HepG2 (cell line): Measurements from ENCODE around the gene CLIC4. TPM values are rescaled to one million over a fixed set of nuclear protein-coding genes. Genes with fewer than 3 reads are reported as not detected.

Source experiments
- CHD2 ChIP-seq: IDR thresholded peaks from 2 replicates; pipeline ENCODE4 v1.6.1; 2011; ENCODE audit warnings: low read depth, low read length, improper control_type of control experiment
- CREB3 ChIP-seq: sonication (generic); formaldehyde crosslinking; IDR thresholded peaks from 2 replicates; pipeline ENCODE4 v1.5.0; 2020; ENCODE audit warnings: missing genetic modification reagents
- CREM ChIP-seq, 2 experiments: sonication (generic) in 1 of 2; formaldehyde crosslinking in 1 of 2; IDR thresholded peaks; 2 replicates each; pipeline versions ENCODE4 v1.4.0 to v1.6.1; 2016 to 2020; ENCODE audit warnings: antibody characterized with exemption in 1 of 2, mild to moderate bottlenecking in 1 of 2, missing genetic modification reagents in 1 of 2
- FOXP1 ChIP-seq, 2 experiments: fragments of 450-650 bp in 1 of 2; IDR thresholded peaks; 2 replicates each; pipeline ENCODE4 v1.6.1; 2017 to 2018; ENCODE audit warnings: antibody characterized with exemption in 1 of 2
- HOXA5 ChIP-seq: sonication (generic); formaldehyde crosslinking; IDR thresholded peaks from 2 replicates; pipeline ENCODE4 v1.4.0; 2020; ENCODE audit warnings: missing genetic modification reagents
- IKZF4 ChIP-seq: sonication (generic); formaldehyde crosslinking; IDR thresholded peaks from 2 replicates; pipeline ENCODE4 v1.5.1; 2020; ENCODE audit warnings: borderline replicate concordance, mild to moderate bottlenecking, low read depth, missing genetic modification reagents; ENCODE audit errors: not compliant biosample characterization
- ISL2 ChIP-seq: sonication (generic); formaldehyde crosslinking; IDR thresholded peaks from 2 replicates; pipeline ENCODE4 v1.5.0; 2020; ENCODE audit warnings: missing genetic modification reagents
- KLF6 ChIP-seq: IDR thresholded peaks from 2 replicates; pipeline ENCODE4 v1.8.0; 2016; ENCODE audit warnings: missing biosample characterization, missing genetic modification reagents
- NBN ChIP-seq: fragments of 450-650 bp; conservative IDR thresholded peaks from 2 replicates; pipeline ENCODE4 v1.6.1; 2017
- PLRG1 ChIP-seq: fragments of 450-650 bp; conservative IDR thresholded peaks from 2 replicates; pipeline ENCODE4 v1.6.1; 2016
- RFXANK ChIP-seq: IDR thresholded peaks from 2 replicates; pipeline ENCODE4 v1.6.1; 2016
- SKIL ChIP-seq: sonication (generic); formaldehyde crosslinking; IDR thresholded peaks from 2 replicates; pipeline ENCODE4 v1.8.0; 2022; ENCODE audit warnings: missing genetic modification reagents, mild to moderate bottlenecking, moderate library complexity, borderline replicate concordance
- TFDP1 ChIP-seq: IDR thresholded peaks from 2 replicates; pipeline ENCODE4 v1.6.1; 2016; ENCODE audit warnings: missing compliant biosample characterization, missing genetic modification reagents, borderline replicate concordance
- U2AF1 ChIP-seq: fragments of 200-400 bp; formaldehyde crosslinking; optimal IDR thresholded peaks from 2 replicates; pipeline ENCODE3; 2017; ENCODE audit warnings: mild to moderate bottlenecking, low read depth, low read length
- U2AF2 ChIP-seq: fragments of 200-400 bp; formaldehyde crosslinking; IDR thresholded peaks from 2 replicates; pipeline ENCODE4 v1.6.1; 2017; ENCODE audit warnings: low read depth, mild to moderate bottlenecking, low read length
- ZBTB20 ChIP-seq: sonication (generic); formaldehyde crosslinking; IDR thresholded peaks from 2 replicates; pipeline ENCODE4 v1.8.1; 2023; ENCODE audit warnings: missing genetic modification reagents, low read depth, mild to moderate bottlenecking, borderline replicate concordance
- ZFP37 ChIP-seq: sonication (generic); formaldehyde crosslinking; IDR thresholded peaks from 2 replicates; pipeline ENCODE4 v1.4.0; 2020; ENCODE audit warnings: missing genetic modification reagents, borderline replicate concordance
- ZFYVE20 ChIP-seq: sonication (generic); formaldehyde crosslinking; IDR thresholded peaks from 2 replicates; pipeline ENCODE4 v1.8.0; 2023; ENCODE audit warnings: low read depth, mild to moderate bottlenecking, moderate library complexity, missing genetic modification reagents, borderline replicate concordance
- ZKSCAN1 ChIP-seq: fragments of 150-350 bp; IDR thresholded peaks from 2 replicates; pipeline ENCODE4 v1.6.1; 2014; ENCODE audit warnings: low read length
- ZNF264 ChIP-seq: sonication (generic); formaldehyde crosslinking; IDR thresholded peaks from 2 replicates; pipeline ENCODE4 v1.4.0; 2020; ENCODE audit warnings: missing genetic modification reagents
- ZNF496 ChIP-seq: sonication (generic); formaldehyde crosslinking; IDR thresholded peaks from 2 replicates; pipeline ENCODE4 v1.8.1; 2023; ENCODE audit warnings: mild to moderate bottlenecking, moderate library complexity, missing genetic modification reagents; ENCODE audit not compliant: insufficient replicate concordance
- ZNF556 ChIP-seq: sonication (generic); formaldehyde crosslinking; IDR thresholded peaks from 2 replicates; pipeline ENCODE4 v1.4.0; 2020; ENCODE audit warnings: mild to moderate bottlenecking, missing genetic modification reagents, borderline replicate concordance
- ZNF691 ChIP-seq: sonication (generic); formaldehyde crosslinking; IDR thresholded peaks from 2 replicates; pipeline ENCODE4 v1.4.0; 2020; ENCODE audit warnings: missing genetic modification reagents, low read depth, mild to moderate bottlenecking, borderline replicate concordance
- ZNF737 ChIP-seq: sonication (generic); formaldehyde crosslinking; IDR thresholded peaks from 2 replicates; pipeline ENCODE4 v1.5.0; 2020; ENCODE audit warnings: missing genetic modification reagents, mild to moderate bottlenecking, borderline replicate concordance
- ZNF740 ChIP-seq: sonication (generic); formaldehyde crosslinking; IDR thresholded peaks from 2 replicates; pipeline ENCODE4 v1.4.0; 2020; ENCODE audit warnings: missing genetic modification reagents
- ZSCAN12 ChIP-seq: sonication (generic); formaldehyde crosslinking; IDR thresholded peaks from 2 replicates; pipeline ENCODE4 v1.9.0; 2021; ENCODE audit warnings: mild to moderate bottlenecking, missing genetic modification reagents
- polyA plus RNA-seq, 8 experiments: library from polyadenylated mRNA; depleted of rRNA in 3 of 8; stranded (reverse) in 7 of 8; unstranded in 1 of 8; fragments of >200 nt; fragmentation: Illumina TruSeq in 4 of 8; extraction: Trizol in 4 of 8; gene quantifications; 2 replicates each; pipeline versions ENCODE4 v1.2.1 to v1.2.3, GENCODE V29; 2011 to 2016; ENCODE audit warnings: low read depth in 4 of 8, missing spikeins in 1 of 8, mixed read lengths in 1 of 8; ENCODE audit not compliant: insufficient read depth in 1 of 8
- total RNA-seq, 5 experiments: library from RNA; depleted of rRNA; stranded (reverse); fragments of >200 nt; fragmentation: Illumina TruSeq; extraction: Trizol; gene quantifications; 2 replicates each; pipeline ENCODE4 v1.2.3, GENCODE V29; 2016; ENCODE audit warnings: low read depth in 1 of 5

CLIC4 gene
- total and polyA plus RNA-seq, 2 of the 13 experiments (the other 11 are each of a cell fraction or from before 2014, with no cell fraction given) = 23.3 to 77.4 TPM

GRCh38 chr1:24742090-24742938, 2.9 kb upstream of the CLIC4 start (continued):
- no peak for TF ChIP-seq CREM (IDR thresholded peaks at IDR 0.05)
- no peak for TF ChIP-seq CREM (CRISPR knock-in tag; IDR thresholded peaks at IDR 0.05)
- TF ChIP-seq TFDP1 (CRISPR knock-in tag) = no peak
- TF ChIP-seq PLRG1 = no peak
- no peak for TF ChIP-seq ZKSCAN1
- no peak for TF ChIP-seq ZNF556 (CRISPR knock-in tag)
- 0 out of 2 replicates have a peak, but pooled peaks have one; percentile 40 for TF ChIP-seq ZNF691 (CRISPR knock-in tag)
- no peak for TF ChIP-seq ZFYVE20 (CRISPR knock-in tag)
- TF ChIP-seq CREB3 (CRISPR knock-in tag) = no peak
- TF ChIP-seq ZSCAN12 = no peak
- 0 out of 2 replicates have a peak, but pooled peaks have one; percentile 28 for TF ChIP-seq ZNF264
- TF ChIP-seq ZNF496 (CRISPR knock-in tag) = no peak
- no peak for TF ChIP-seq U2AF1
- TF ChIP-seq KLF6 (CRISPR knock-in tag) = no peak
- no peak for TF ChIP-seq ZNF737 (CRISPR knock-in tag)
- TF ChIP-seq ZFP37 (CRISPR knock-in tag) = no peak
- TF ChIP-seq RFXANK = no peak
- TF ChIP-seq ZNF740 (CRISPR knock-in tag) = no peak
- TF ChIP-seq ZBTB20 = no peak
- no peak for TF ChIP-seq HOXA5 (CRISPR knock-in tag)
- TF ChIP-seq FOXP1 (IDR thresholded peaks at IDR 0.05) = no peak
- no peak for TF ChIP-seq FOXP1 (CRISPR knock-in tag; IDR thresholded peaks at IDR 0.05)
- TF ChIP-seq CHD2 = no peak
- TF ChIP-seq ISL2 (CRISPR knock-in tag) = no peak
- no peak for TF ChIP-seq SKIL (CRISPR knock-in tag)
- TF ChIP-seq U2AF2 = no peak
- no peak for TF ChIP-seq IKZF4 (CRISPR knock-in tag)
- no peak for TF ChIP-seq NBN
